GM19452 (cell line): ENCODE results near the gene HORMAD1.
A peak's percentile ranks its signal among the peaks of the same experiment; 100 is the strongest.
"Not testable (repeated sequence)": the region's sequence is repeated elsewhere in the genome, so short reads cannot be mapped to it uniquely, and the experiment has no call there.

ENCODE experiments used
- ATAC-seq: cut with Tn5 transposase; IDR thresholded peaks from one replicate; pipeline ENCODE4 v1.9.1; 2021; ENCODE audit not compliant: unreplicated experiment

The HORMAD1 gene

DNA sequence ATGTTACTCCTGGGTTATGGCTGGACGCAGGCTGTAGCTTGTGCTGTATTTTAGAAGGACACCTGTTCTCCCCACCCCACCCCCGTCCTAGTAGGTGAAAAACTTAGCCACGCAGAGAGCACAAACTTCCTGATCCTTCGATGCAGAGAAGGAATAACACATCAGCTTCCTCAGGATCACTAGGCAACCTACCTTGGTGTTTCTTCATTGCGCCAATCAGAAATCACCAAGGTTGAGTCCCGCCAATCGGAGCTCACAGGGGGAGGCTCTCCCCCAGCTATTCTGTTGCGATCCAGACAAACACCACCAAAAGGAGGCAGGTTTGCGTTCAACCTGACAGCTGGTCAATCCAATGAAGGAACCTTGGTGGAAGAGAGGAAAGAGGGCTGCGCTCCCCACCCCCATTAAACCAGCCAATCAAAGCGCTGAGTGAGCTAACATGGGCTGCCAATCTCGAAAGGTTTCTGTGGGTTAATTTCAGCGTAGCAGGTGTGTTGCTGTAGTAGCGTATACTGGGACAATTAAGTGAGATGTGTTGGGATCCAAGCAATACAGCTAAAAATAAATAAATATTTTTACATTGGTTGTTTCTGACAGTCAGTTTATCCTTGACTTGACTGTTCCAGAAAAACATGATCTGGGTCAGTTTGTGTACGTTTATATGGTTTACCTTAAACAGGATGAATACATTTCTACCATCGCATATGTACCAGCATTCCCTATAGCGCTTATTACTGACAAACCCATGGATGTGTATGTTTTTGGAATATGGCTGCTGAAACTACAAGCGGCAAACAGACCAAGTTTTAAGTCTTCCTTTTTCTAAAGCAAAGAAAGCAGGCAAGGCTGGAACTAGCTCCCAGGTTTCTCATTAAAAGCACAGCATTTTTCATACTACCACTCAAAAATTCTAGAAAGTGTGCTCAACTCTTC is 23.4 kb downstream of the HORMAD1 start, which contains the start of gene GOLPH3L:
GOLPH3L (minus strand) TSS at position 160 of the 933 bp plus-strand sequence. CDS start 2,316 bp downstream, outside the sequence.
- peak; percentile 99 for ATAC-seq

DNA sequence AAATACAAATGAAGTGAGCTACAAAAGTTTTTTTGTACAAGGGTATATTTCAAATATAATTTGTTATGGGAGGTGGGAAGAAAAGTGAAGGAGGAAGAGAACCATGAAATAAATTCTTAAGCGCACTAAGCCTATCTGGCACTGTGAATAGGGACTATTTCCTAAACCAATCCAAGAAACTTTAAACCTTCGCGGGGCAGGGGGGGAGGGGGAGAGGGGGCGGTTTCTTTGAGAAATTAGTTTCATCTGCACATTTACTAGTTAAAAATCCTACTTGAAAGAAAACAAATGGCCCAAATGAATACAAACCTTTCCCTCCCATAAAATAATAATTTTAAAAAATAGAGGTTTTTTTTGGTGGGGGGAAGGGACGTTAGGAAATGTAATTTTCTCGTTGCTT is 24.1 kb downstream of the HORMAD1 start:
- ATAC-seq = no peak

DNA sequence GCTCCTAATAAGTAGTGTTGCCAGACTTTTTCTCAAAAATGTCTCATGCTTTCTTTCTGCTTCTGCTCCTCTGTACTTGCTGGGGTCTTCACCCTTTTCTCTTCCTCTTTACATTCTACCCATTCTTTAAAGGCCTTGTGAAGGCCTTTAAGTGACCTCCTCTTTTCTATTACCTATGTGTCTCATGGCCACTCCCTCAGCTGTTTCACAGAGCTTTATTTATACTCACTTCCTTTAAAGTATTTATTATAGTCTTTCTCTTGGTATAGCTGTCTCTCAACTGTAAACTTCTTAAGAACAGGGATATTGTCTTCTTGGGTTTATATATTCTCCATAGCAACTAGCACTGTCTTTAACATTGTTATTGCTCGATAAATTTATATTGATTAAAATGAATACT is 24.5 kb downstream of the HORMAD1 start:
- no peak for ATAC-seq

DNA sequence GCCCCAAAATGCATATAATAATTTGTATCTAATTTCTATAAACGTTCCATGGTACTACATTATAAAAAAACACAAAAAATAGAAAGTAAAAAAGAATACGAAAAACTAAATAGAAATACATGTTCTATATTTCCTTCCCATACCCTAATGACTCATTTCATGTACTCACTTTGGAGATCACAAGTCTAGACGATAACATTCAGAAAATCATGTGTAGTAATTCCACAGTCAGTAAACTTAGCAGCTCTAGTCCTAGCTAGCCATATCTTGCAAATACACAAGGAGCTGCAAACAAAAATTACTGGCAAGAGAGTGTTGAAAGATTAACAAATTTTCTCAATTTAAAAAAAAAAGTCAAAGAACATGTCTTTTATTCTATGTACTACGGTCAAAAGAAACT is 25.1 kb downstream of the HORMAD1 start:
- no peak for ATAC-seq

DNA sequence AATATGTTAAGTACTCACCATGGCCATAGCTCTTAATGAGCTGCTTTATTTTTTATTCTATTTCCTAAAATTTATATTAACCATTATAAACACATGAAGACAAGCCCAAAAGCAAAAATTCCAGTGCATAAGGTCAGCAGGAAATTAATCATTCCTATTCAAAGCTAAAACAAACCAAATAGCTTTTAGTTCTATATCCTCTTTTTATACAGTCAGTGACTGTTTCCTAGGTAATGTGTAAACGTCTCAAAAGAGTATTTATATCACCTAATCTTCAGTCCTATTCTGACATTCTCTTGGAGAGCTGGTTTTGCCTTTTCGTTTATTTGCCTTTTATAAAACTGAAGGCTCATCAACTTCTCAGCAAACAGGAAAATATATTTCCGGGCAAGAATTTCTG is 28.0 kb downstream of the HORMAD1 start:
- no peak for ATAC-seq

DNA sequence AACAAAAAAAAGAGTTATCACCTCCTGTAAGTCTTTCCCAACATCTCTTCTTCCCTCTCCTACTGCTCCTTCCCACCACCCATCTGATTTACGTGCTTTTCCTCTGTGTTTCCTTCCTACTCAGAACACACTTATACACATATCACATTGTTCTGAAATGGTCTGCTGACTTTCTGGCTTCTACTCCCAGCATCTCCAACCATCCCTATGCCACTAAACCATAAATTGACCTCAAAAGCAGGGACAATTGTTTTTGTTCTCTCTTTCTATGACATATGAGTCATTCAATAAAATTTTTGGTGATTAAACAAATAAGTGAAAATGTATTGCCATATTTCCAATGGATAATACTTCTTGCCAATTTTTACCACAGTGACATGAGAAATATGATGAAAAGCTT is 31.9 kb downstream of the HORMAD1 start:
- no peak for ATAC-seq

DNA sequence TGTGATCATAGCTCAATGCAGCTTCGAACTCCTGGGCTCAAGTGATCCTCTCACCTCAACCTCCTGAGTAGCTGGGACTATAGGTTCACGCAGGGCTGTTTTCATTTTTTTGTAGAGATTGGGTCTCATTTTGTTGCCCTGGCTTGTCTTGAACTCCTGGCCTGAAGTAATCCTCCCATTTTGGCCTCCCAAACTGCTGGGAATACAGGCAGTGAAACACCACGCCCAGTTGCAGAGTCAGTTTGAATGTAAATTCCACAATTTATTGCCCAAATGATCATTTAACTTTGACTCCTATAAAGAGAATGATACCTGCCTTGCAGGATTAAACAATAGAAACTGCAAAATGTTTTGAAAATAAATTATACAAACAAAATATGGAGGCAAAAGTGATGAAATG is 34.4 kb downstream of the HORMAD1 start:
- ATAC-seq = no peak

DNA sequence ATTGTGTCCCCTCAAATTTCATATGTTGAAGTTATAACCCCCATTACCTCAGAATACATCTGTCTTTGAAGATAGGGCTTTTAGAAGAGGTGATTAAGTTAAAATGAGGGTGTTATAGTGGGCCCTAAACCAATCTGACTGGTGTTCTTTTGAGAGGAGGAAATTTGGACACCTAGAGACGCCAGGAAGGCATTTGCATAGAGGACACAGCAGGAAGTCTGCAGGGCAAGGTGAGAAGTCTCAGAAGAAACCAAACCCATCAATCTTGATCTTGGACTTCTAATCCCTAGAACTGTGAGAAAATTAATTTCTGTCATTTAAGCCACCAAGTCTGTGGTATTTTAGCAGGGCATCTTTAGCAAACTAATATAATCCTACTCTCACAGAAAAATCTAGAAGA is 36.8 kb downstream of the HORMAD1 start:
- no peak for ATAC-seq

DNA sequence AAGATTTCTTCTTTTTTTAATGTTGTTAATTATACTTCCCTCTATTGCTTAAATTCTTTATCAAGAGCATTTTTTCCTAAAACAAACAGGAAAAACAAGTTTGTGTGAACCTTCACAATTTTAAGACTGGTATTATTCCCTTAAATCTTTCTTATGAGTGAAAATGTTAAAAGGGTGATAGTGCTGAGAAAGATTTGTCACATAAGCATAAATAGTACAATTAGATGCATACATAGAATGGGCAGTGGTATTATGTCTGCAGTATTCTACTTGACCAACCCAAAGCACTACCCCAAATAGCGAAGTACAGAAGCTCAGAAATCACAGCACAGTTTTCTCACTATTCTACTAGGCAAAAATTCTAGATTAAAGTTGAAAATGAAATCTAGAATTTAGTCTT is 41.7 kb downstream of the HORMAD1 start:
- no peak for ATAC-seq

DNA sequence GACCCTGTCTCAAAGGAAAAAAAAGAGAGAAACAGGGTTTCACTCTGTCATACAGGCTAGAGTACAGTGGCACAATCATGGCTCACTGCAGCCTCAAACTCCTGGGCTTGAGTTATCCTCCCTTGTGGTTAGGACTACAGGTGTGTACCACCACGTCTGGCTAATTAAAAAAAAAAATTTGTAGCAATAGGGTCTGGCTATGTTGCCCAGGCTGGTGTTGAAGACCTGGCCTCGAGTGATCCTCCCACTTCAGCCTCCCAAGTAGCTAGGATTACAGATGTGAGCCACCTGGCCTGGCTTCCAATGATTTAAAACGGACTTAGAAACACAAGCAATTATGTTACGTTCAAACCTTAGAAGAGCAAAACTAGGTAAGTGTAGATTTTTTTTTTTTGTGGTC is 45.8 kb downstream of the HORMAD1 start:
- ATAC-seq = no peak

DNA sequence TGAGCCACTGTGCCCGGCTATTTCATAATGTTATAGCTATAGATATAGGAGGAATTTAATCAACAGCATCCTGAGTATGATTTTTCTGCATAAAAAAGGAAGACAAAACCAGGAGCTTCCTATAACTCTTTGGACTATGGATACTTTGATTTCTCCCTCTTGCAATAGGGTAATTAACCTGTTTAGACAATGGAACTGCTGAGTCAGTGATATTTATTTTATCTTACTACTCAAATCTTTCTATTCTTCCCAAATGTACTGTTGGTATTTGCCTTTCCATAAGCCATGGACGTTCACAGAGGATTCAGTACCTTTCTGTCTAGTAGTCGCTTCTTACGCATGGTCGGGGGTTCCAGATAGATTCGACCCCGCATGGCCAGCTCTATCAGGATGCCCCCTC is 57.4 kb downstream of the HORMAD1 start:
- no peak for ATAC-seq

DNA sequence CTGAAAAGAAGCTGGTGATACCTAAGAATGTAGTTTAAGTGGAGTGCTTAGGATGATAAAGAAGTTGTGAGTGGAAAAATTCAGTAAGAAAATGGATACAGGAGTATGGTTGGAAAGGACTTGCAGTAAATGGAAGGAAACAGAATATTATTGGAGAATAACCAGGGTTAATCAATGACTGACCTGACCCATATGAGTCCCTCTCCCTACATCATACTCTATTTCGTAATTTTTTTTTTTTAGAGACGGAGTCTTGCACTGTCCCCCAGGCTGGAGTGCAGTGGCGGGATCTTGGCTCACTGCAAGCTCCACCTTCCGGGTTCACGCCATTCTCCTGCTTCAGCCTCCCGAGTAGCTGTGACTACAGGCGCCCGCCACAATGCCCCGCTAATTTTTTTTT is 57.9 kb downstream of the HORMAD1 start:
- no peak for ATAC-seq

DNA sequence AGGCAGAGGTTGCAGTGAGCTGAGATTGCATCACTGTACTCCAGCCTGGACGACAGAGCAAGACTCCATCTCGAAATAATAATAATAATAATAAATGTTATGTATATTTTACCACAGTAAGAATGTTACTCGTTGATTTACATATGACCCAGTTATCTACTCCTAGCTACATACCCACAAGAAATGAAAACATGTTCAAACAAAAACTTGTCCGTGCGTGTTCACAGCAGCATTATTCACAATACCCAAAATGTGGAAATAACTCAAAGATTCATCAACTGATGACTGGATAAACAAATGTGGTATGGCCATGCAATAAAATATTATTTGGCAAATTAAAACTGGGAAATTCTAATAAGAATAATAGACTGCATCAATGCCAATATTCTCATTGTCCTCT is 59.5 kb downstream of the HORMAD1 start:
- no peak for ATAC-seq

DNA sequence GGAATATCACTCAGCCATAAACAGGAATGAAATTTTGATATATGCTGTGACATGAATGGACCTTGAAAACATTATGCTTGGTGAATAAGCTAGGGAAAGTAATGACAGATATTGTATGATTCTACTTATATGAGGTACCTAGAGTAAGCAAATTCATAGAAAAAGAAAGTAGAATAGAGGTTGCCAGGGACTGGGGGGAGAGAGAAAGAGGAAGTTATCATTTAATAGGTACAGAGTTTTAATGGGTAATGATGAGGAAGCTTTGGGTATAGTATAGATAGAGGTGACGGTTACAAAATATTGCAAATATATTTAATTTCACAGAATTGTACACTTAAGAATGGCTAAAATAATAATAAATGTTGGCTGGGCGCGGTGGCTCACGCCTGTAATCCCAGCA is 60.1 kb downstream of the HORMAD1 start:
- no peak for ATAC-seq

DNA sequence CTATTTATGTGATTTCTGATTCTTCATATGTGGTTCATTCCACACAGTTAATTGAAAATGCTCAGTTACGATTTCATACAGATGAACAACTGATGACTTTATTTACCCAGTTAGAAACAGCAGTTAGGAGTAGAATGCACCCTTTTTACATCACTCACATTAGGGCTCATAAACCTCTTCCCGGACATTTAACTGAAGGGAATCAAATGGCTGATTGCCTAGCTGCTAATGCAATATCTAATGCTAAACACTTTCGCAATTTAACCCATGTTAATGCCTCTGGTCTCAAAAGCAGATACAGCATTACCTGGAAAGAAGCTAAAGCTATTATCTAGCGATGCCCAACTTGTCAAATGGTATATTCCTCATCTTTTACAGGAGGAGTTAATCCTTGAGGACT is 63.6 kb downstream of the HORMAD1 start:
- not testable (repeated sequence) for ATAC-seq

DNA sequence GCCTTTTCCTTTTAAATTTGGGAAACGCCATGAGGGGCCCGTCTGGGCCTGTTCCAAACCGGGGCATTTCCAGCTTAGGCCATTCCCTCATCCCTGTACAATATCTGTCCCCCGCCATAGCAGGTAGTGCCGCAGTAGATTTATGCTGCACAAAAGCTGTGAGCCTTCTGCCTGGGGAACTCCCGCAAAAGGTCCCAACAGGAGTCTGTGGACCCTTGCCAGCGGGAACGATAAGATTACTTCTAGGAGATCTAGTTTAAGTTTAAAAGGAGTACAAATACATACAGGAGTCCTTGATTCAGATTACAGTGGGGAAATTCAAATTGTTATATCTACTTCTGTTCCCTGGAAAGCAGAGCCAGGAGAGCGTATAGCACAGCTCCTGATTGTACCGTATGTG is 66.1 kb downstream of the HORMAD1 start:
- ATAC-seq = not testable (repeated sequence)

DNA sequence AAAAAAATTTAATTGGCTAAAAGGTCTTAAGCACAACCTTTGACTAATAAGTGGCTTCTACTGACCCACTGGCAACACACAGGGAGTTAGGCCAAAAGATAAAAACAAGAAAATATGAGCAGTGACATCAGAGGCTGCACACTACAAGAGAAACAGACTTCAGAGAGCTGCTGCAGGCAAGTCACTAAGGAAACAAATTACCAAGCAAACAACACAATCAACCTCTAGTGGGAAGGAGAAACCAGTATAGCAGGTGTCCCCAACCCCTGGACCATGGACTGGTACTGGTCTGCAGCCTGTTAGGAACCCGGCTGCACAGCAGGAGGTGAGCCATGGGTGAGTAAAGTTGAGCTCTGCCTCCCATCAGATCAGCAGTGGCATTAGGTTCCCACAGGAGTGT is 70.5 kb downstream of the HORMAD1 start:
- no peak for ATAC-seq

DNA sequence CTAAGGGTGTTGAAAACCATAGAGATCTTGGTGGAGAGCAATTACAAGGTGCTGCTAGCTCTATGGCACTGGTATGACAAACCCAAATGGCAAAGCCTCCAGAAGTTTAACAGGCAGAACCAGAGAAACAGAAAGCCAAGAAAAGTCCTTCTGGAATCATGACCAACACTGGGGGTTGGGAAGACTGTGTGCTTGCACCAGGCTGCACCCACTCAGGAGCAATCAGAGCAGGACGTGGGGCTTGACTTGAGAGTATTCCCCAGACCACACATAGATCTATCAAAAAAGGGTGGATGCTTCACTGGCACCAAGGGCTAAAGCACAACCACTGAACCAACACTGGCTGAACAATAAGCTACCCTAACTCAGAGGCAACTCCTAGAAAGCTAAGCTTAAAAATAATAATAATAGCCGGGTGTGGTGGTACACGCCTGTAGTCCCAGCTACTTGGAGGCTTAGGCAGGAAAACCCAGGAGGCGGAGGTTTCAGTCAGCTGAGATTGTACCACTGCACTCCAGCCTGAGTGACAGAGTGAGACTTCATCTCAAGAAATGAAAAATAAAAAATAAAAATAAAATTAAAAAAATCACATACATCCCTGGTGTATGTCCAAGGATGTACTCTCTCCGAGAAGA is 71.1 kb downstream of the HORMAD1 start:
- no peak for ATAC-seq
